Measurements from ENCODE around the gene TMEM35B.

- no peak for TF ChIP-seq CTCF (conservative IDR thresholded peaks at IDR 0.05; ENCODE audit: low read depth in 2 of 2)
- no peak for TF ChIP-seq POLR2AphosphoS5 (IDR thresholded peaks at IDR 0.05; ENCODE audit: low read depth)
- TF ChIP-seq EZH2 (IDR thresholded peaks at IDR 0.05; ENCODE audit: low read depth, unreplicated experiment), result no peak
- TF ChIP-seq CREB1 (CRISPR knock-in tag; IDR thresholded peaks at IDR 0.05; ENCODE audit: low read depth), result no peak
- TF ChIP-seq EZH2phosphoT487 (IDR thresholded peaks at IDR 0.05; ENCODE audit: unreplicated experiment), result no peak
- no peak for TF ChIP-seq REST (IDR thresholded peaks at IDR 0.05; ENCODE audit: unreplicated experiment)
- no peak for TF ChIP-seq ZNF331 (CRISPR knock-in tag; IDR thresholded peaks at IDR 0.05; ENCODE audit: low read depth)
- no peak for TF ChIP-seq NANOG (IDR thresholded peaks at IDR 0.05; ENCODE audit: borderline replicate concordance)
- no peak for TF ChIP-seq ZNF462 (CRISPR knock-in tag; IDR thresholded peaks at IDR 0.05)
Observed at GRCh38 chr1:34973326-34973725, 11.8 kb downstream of the TMEM35B start.

Measured in GM23338 (cell line).